Esophagus muscularis mucosa (tissue), 4 donors: ENCODE measurements around the gene SLC44A2.

ENCODE experiments used
- CTCF ChIP-seq, 3 experiments: fragments of 200-600 bp in 2 of 3; fragments of 450-650 bp in 1 of 3; sonication (generic) in 2 of 3; IDR thresholded peaks; one replicate each; pipeline ENCODE4 v1.5.1; 2017 to 2019; ENCODE audit warnings: antibody characterized with exemption in 3 of 3, mild to moderate bottlenecking in 2 of 3, moderate library complexity in 1 of 3
- EP300 ChIP-seq: sonication (generic); formaldehyde crosslinking; IDR thresholded peaks from one replicate; pipeline ENCODE4 v1.6.1; 2017; ENCODE audit warnings: antibody characterized with exemption
- POLR2A ChIP-seq: fragments of 450-650 bp; IDR thresholded peaks from one replicate; pipeline ENCODE4 v1.6.1; 2017; ENCODE audit warnings: antibody characterized with exemption, moderate library complexity, mild to moderate bottlenecking, low read depth

GRCh38 chr19:10667867-10668266 is 42.5 kb downstream of the SLC44A2 start:
- TF ChIP-seq CTCF (IDR thresholded peaks at IDR 0.05) (no peak), POLR2A (no peak), EP300 (no peak)
